Heart right ventricle (tissue), 16 donors: ENCODE measurements around the gene OPTN. TPM values are rescaled to one million over a fixed set of nuclear protein-coding genes. Genes with fewer than 3 reads are reported as not detected.

Source experiments
- ATAC-seq, 8 donors: fragments of 200-7000 bp; cut with Tn5 transposase; one replicate each; pipeline ENCODE4 v1.9.1; 2020; ENCODE audit warnings: mild to moderate bottlenecking in 8 of 8, moderate library complexity in 8 of 8, moderate number of reproducible peaks in 1 of 8
- DNase-seq, 2 donors: peaks; one replicate each; pipeline ENCODE4 v3.0.0-alpha.2; 2020
- H3K27ac ChIP-seq, 10 donors: fragments of 200-600 bp; sonication (generic) in 2 of 10; one replicate each; pipeline versions ENCODE4 v1.5.0 to v1.8.0; 2020 to 2022; ENCODE audit warnings: mild to moderate bottlenecking in 3 of 10
- H3K27me3 ChIP-seq, 7 donors: fragments of 200-600 bp; one replicate each; pipeline ENCODE4 v1.8.0; 2021 to 2022; ENCODE audit warnings: mild to moderate bottlenecking in 2 of 7
- H3K36me3 ChIP-seq, 9 donors: fragments of 200-600 bp; sonication (generic) in 1 of 9; one replicate each; pipeline versions ENCODE4 v1.5.0 to v1.8.0; 2020 to 2022; ENCODE audit warnings: mild to moderate bottlenecking in 2 of 9
- H3K4me1 ChIP-seq, 9 donors: fragments of 200-600 bp; sonication (generic) in 1 of 9; one replicate each; pipeline versions ENCODE4 v1.5.0 to v1.8.0; 2020 to 2022; ENCODE audit warnings: mild to moderate bottlenecking in 4 of 9
- H3K4me3 ChIP-seq, 10 donors: fragments of 200-600 bp; sonication (generic) in 2 of 10; one replicate each; pipeline versions ENCODE4 v1.5.0 to v1.8.0; 2020 to 2022; ENCODE audit warnings: mild to moderate bottlenecking in 7 of 10, moderate library complexity in 2 of 10
- H3K9me3 ChIP-seq, 11 donors: fragments of 200-600 bp in 10 of 11; sonication (generic) in 2 of 11; one replicate each; pipeline versions ENCODE4 v1.5.0 to v1.8.0; 2013 to 2022; ENCODE audit warnings: mild to moderate bottlenecking in 2 of 11, control low read depth in 1 of 11, moderate library complexity in 1 of 11
- WGBS, 2 donors: extraction: QIAGEN DNeasy Blood & Tissue Kit; methylation state at CpG; one replicate each; pipeline ENCODE4 v1.1.7; 2013; ENCODE audit warnings: inconsistent platforms in 1 of 2; 5-methylcytosine and 5-hydroxymethylcytosine counted together
- intact Hi-C, 10 donors: fragments of 100-400 bp; cut with DNase I; formaldehyde crosslinking; loops; one replicate each; pipeline versions ENCODE4 v1.11.1 to v1.14.2; 2022
- polyA plus RNA-seq, 2 donors: library from polyadenylated mRNA; stranded (reverse); fragments of 200-250 nt; gene quantifications; one replicate each; pipeline ENCODE4 v1.2.3, GENCODE V29; 2013
- total RNA-seq, 10 donors: library from RNA; stranded (reverse); fragmentation: NEBNext Ultra II Directional in 3 of 10; extraction: Animal tissue kit (Norgen Biotek cat#: 25700) in 3 of 10; gene quantifications; one replicate each; pipeline versions ENCODE4 v1.2.1 to v1.2.4, GENCODE V29; 2021 to 2023
- TF ChIP-seq, protein P1 (sequence below), 9 donors: fragments of 200-600 bp; sonication (generic) in 2 of 9; IDR thresholded peaks; one replicate each; pipeline versions ENCODE4 v1.5.0 to v1.8.0; 2021 to 2022; ENCODE audit warnings: antibody characterized with exemption in 9 of 9, mild to moderate bottlenecking in 5 of 9, moderate library complexity in 1 of 9
- donor health status: Arrhythmogenic right ventricular cardiomyopathy.
- donor health status: ischemic (EF 13 %, LVEDD 7.1; RV severe dilation, severe dysfunction).
- donor health status: healthy with polysubstance abuse.
- donor health status: DM: no; HTN: yes; CAD: no.
- donor health status: DM: no; HTN: no; CAD: no.
- donor health status: ischemic (EF 25% LVEDD 6.9; RV normal size, moderate dysfunction).
- donor health status: ischemic (EF 25% LVEDD 5.7; RV mildly dilated, moderate dysfunction).
- donor health status: healthy.
- donor health status: DM: yes; HTN: yes; CAD: no.
- donor health status: Ischemic cardiomyopathy.
- donor health status: ischemic (EF 35%, LVEDD 5.7; RV mildly dilated, moderate dysfunction).
- donor health status: nonischemic (EF 11% LVEDD 7.7; RV severe dilation, severe dysfunction).
- donor health status: DM: yes; HTN: yes; CAD: no.
- donor health status: PGD.
- donor health status: ischemic (EF 29% LVEDD 5.4; RV normal size, mild dysfunction).
- donor health status: nonischemic (EF 23%, LVEDD 6.1; RV moderate dilation, normal function).

The OPTN gene
- total and polyA plus RNA-seq, 12 donors: 59.0 to 218 (median 125) TPM

DNA sequence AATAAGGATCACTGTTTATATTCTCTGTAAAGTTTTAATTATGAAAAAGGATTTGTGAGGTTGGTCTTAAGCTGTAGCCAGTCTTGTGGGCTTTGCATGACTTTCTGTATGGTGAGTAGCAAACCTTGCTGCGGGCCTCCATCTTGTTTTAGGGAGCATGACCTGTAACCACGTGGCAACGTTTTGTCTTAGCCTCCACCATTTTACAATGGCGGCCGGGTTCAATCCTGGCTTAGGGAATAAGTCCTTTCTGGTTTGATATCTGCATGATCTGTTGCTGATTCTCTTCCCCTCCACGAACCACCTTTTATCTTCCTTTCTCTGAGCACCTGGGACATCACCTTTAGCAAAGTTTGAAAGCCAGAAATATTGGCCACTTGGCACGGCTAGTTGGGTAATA, 32.5 kb upstream of the OPTN start:
- H3K4me3 ChIP-seq: no peak overlapping the region
- no peaks in the 10 kb centered on the region for H3K4me1 ChIP-seq
- DNase-seq (no peak), ATAC-seq (no peak)
- no peak overlapping the region for H3K27ac ChIP-seq
- H3K27me3 ChIP-seq: peaks cover 0 to 16% (median 9%) of the 10 kb centered on the region in 7 donors
- peaks cover 0 to 2% (median 0%) of the 10 kb centered on the region in 11 donors for H3K9me3 ChIP-seq
- intact Hi-C loops: loop anchor here in 1 of 10 donors (10.0 kb wide), 1 partner anchor 343 kb away; no protein-coding TSS in a partner anchor
- TF ChIP-seq, protein P1, sequence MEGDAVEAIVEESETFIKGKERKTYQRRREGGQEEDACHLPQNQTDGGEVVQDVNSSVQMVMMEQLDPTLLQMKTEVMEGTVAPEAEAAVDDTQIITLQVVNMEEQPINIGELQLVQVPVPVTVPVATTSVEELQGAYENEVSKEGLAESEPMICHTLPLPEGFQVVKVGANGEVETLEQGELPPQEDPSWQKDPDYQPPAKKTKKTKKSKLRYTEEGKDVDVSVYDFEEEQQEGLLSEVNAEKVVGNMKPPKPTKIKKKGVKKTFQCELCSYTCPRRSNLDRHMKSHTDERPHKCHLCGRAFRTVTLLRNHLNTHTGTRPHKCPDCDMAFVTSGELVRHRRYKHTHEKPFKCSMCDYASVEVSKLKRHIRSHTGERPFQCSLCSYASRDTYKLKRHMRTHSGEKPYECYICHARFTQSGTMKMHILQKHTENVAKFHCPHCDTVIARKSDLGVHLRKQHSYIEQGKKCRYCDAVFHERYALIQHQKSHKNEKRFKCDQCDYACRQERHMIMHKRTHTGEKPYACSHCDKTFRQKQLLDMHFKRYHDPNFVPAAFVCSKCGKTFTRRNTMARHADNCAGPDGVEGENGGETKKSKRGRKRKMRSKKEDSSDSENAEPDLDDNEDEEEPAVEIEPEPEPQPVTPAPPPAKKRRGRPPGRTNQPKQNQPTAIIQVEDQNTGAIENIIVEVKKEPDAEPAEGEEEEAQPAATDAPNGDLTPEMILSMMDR (IDR thresholded peaks at IDR 0.05): no peak
- WGBS, 2 donors: 88 to 92% methylated on average over 7 of the region's 7 CpGs
- no peaks in the 10 kb centered on the region for H3K36me3 ChIP-seq

DNA sequence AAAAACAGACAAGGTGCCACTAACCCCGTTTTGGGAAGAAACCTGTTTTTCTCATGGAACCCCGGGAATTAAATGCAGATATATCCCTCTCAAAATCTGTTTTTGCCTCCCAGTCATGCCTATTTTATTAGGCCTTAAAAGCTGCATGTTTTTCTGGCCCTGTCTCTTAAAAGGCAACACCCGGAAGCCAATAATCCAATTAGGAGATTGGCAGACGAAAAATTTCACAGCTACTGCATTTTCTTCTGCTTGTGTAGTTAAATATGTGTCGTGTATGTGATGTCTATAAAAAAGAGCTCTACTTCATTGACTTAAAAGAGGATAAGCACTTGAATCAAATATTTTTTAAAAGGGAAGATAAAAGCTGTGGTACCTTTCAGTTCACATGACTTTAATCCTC, 31.9 kb upstream of the OPTN start:
- H3K27ac ChIP-seq: no peak overlapping the region
- no peaks in the 10 kb centered on the region for H3K36me3 ChIP-seq
- TF ChIP-seq, protein P1 (IDR thresholded peaks at IDR 0.05): no peak
- intact Hi-C loops: loop anchor here in 1 of 10 donors (10.0 kb wide), 1 partner anchor 343 kb away; no protein-coding TSS in a partner anchor
- DNase-seq (no peak), ATAC-seq (no peak)
- WGBS, 2 donors: 62 to 70% methylated on average over 5 of the region's 5 CpGs
- H3K4me3 ChIP-seq: no peak overlapping the region
- H3K27me3 ChIP-seq: peaks cover 0 to 16% (median 9%) of the 10 kb centered on the region in 7 donors
- no peaks in the 10 kb centered on the region for H3K9me3 ChIP-seq
- H3K4me1 ChIP-seq: no peaks in the 10 kb centered on the region

DNA sequence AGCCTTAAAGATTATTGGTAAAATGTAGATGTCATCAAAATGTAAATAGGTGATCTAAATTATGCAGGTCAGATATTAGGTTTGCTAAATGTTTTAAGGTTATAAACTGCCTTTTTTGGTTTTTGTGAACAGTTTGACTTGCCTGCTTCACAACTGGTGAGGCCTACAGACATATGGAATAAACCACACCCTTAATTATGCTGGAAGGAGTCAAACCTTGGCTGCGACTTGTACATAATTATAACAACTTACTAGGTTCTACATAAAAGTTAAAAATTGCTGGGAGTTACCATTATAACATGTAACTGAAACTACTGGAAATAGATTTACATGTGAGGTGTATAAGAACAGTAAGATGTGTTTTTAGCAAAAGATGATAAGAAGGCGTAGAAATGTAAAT, 31.5 kb upstream of the OPTN start:
- Histone ChIP-seq H3K27ac (no peak overlapping the region), H3K9me3 (no peaks in the 10 kb centered on the region), H3K27me3 (peaks cover 0 to 14% (median 8%) of the 10 kb centered on the region in 7 donors), H3K36me3 (no peaks in the 10 kb centered on the region), H3K4me1 (no peaks in the 10 kb centered on the region), H3K4me3 (no peak overlapping the region)
- DNase-seq (no peak), ATAC-seq (no peak)
- intact Hi-C loops: loop anchor here in 1 of 10 donors (10.0 kb wide), 1 partner anchor 344 kb away; no protein-coding TSS in a partner anchor
- WGBS, 2 donors: 90 to 93% methylated on average over 2 of the region's 2 CpGs
- TF ChIP-seq, protein P1 (IDR thresholded peaks at IDR 0.05): no peak

DNA sequence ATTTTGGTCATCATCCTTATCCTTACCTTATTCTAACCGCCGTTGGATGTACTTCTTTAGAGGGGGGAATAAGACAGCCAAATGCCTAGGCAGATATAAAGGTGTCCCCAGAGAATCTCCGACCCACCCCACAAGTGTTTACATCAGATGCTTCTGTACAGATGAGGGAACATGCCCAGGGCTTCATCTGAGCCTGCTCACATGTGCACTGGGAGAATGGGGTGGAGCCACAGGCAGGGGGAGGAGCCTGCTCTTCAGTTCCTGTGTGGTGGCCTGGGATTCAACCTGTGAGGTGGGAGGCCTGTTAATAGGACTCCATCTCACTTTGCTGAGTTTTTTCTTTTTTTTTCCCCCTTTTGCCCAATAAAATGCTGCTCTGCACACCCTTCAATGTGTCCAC, 27.6 kb upstream of the OPTN start:
- DNase-seq (no peak), ATAC-seq (no peak)
- Histone ChIP-seq H3K36me3 (no peaks in the 10 kb centered on the region), H3K27me3 (peaks cover 0 to 19% (median 11%) of the 10 kb centered on the region in 7 donors), H3K4me1 (peaks cover 0 to 5% (median 0%) of the 10 kb centered on the region in 9 donors), H3K27ac (no peak overlapping the region), H3K4me3 (no peak overlapping the region), H3K9me3 (no peaks in the 10 kb centered on the region)
- TF ChIP-seq, protein P1 (IDR thresholded peaks at IDR 0.05): no peak
- 95 to 98% methylated on average over 3 of the region's 3 CpGs for WGBS, 2 donors
- intact Hi-C loops: loop anchor here in 8 of 10 donors (5.0 to 10.0 kb wide), 9 partner anchors 168 to 810 kb away; no protein-coding TSS in a partner anchor
